Keratinocyte (primary cell): ENCODE data around the gene NAV3. TPM values are rescaled to one million over a fixed set of nuclear protein-coding genes. Genes with fewer than 3 reads are reported as not detected.

Experiments
- DNase-seq: peaks from one replicate; pipeline ENCODE4 v3.0.0-alpha.2; 2011; ENCODE audit warnings: low read depth, missing footprints, low spot score
- FAIRE-seq: peaks from 2 replicates; lab custom pipeline; 2011; peaks lifted over from hg19 to GRCh38; lab: Jason Lieb, UNC
- H2AFZ ChIP-seq: 2 replicates; pipeline ENCODE4 v1.6.0; 2012; ENCODE audit warnings: low read length, control low read depth, inconsistent platforms; ENCODE audit not compliant: control insufficient read depth
- H3K27ac ChIP-seq: 2 replicates; pipeline ENCODE4 v1.5.1; 2011; ENCODE audit warnings: low read length; ENCODE audit not compliant: control insufficient read depth, insufficient read depth
- H3K27me3 ChIP-seq: 3 replicates; pipeline ENCODE4 v1.6.0; 2011; ENCODE audit warnings: low read length; ENCODE audit not compliant: control insufficient read depth, insufficient read depth; ENCODE audit errors: extremely low read depth
- H3K36me3 ChIP-seq, 2 experiments: 2 replicates in 1 of 2; 3 replicates in 1 of 2; pipeline ENCODE4 v1.5.1; 2011; ENCODE audit warnings: low read length in 2 of 2, mild to moderate bottlenecking in 1 of 2; ENCODE audit not compliant: control insufficient read depth in 2 of 2, insufficient read depth in 2 of 2; ENCODE audit errors: extremely low read depth in 1 of 2
- H3K4me1 ChIP-seq: 3 replicates; pipeline ENCODE4 v1.5.1; 2011; ENCODE audit warnings: low read length; ENCODE audit not compliant: control insufficient read depth, insufficient read depth; ENCODE audit errors: extremely low read depth
- H3K4me2 ChIP-seq: 3 replicates; pipeline ENCODE4 v1.6.0; 2011; ENCODE audit warnings: low read depth, low read length; ENCODE audit not compliant: control insufficient read depth, insufficient read depth; ENCODE audit errors: extremely low read depth
- H3K4me3 ChIP-seq, 3 experiments: fragments of 200-600 bp in 1 of 3; sonication (generic) in 1 of 3; 2 replicates in 2 of 3; 3 replicates in 1 of 3; pipeline ENCODE4 v1.5.1; 2011 to 2016; ENCODE audit warnings: low read length in 3 of 3, mild to moderate bottlenecking in 3 of 3, control low read depth in 2 of 3, inconsistent platforms in 1 of 3, low read depth in 1 of 3, mixed read lengths in 1 of 3, mixed run types in 1 of 3, moderate library complexity in 1 of 3; ENCODE audit not compliant: control insufficient read depth in 2 of 3, insufficient read depth in 2 of 3; ENCODE audit errors: extremely low read depth in 1 of 3
- H3K79me2 ChIP-seq: 2 replicates; pipeline ENCODE4 v1.6.0; 2012; ENCODE audit warnings: low read length; ENCODE audit not compliant: control insufficient read depth, insufficient read depth
- H3K9ac ChIP-seq: 3 replicates; pipeline ENCODE4 v1.6.0; 2011; ENCODE audit warnings: low read length; ENCODE audit not compliant: control insufficient read depth, insufficient read depth; ENCODE audit errors: extremely low read depth
- H3K9me1 ChIP-seq: 3 replicates; pipeline ENCODE4 v1.6.0; 2011; ENCODE audit warnings: low read length; ENCODE audit not compliant: control insufficient read depth, insufficient read depth; ENCODE audit errors: extremely low read depth
- H3K9me3 ChIP-seq: 2 replicates; pipeline ENCODE4 v1.5.1; 2012; ENCODE audit warnings: low read depth, low read length; ENCODE audit not compliant: control insufficient read depth
- H4K20me1 ChIP-seq: 3 replicates; pipeline ENCODE4 v1.6.0; 2011; ENCODE audit warnings: low read length; ENCODE audit not compliant: control insufficient read depth, insufficient read depth; ENCODE audit errors: extremely low read depth
- EZH2 ChIP-seq: IDR thresholded peaks from one replicate; pipeline ENCODE4 v1.6.1; 2012; ENCODE audit warnings: inconsistent platforms, mild to moderate bottlenecking, low read length, moderate library complexity
- dilution Hi-C: fragments of 300-500 bp; cut with MboI; formaldehyde crosslinking; loops from one replicate; pipeline ENCODE4 v1.7.0; 2020; ENCODE audit warnings: low sequenced_read_pairs; ENCODE audit not compliant: extremely low pct_ligation_motif_present
- polyA plus RNA-seq, 5 experiments: library from polyadenylated mRNA; depleted of rRNA in 3 of 5; stranded (reverse) in 3 of 5; stranded (forward) in 1 of 5; unstranded in 1 of 5; fragments of >200 nt; gene quantifications; 1 replicate in 1 of 5; 2 replicates in 3 of 5; 3 replicates in 1 of 5; pipeline versions ENCODE4 v1.2.1 to v1.2.3, GENCODE V29; 2011 to 2012; ENCODE audit warnings: missing spikeins in 2 of 5, low read depth in 1 of 5, low replicate concordance in 1 of 5
- TF ChIP-seq, protein P1 (sequence below), 3 experiments: IDR thresholded peaks in 1 of 3; conservative IDR thresholded peaks in 1 of 3; optimal IDR thresholded peaks in 1 of 3; 2 replicates in 2 of 3; 3 replicates in 1 of 3; pipeline versions ENCODE3 to v1.5.1; 2011; ENCODE audit warnings: low read length in 3 of 3, mild to moderate bottlenecking in 3 of 3, moderate library complexity in 2 of 3, control low read depth in 1 of 3, inconsistent platforms in 1 of 3; ENCODE audit not compliant: insufficient read depth in 2 of 3; ENCODE audit errors: extremely low read depth in 1 of 3

The NAV3 gene
- polyA plus RNA-seq, 1 donor (not counting 4 experiments of a cell fraction or from before 2014, with no cell fraction given) = 22.6 TPM

DNA sequence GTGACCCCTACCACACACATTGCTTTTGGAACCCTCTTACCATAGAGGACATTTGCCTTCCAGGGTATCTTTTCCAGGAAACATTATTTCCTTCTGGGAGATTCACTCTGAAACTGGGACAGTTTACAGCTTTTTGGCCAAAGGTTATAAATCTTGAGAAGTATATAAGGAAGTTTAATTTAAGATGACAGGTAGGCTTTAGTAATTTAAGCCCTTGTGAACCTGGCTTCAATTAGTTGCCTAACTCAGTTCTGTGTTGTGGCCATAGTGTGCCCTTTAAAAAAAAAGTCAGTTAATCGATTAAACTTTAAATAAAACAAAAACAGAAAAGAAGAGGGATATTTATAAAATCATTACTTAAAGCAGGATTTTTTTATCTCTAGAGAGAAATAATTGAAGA is 142.9 kb downstream of the NAV3 start:
- TF ChIP-seq, protein P1, sequence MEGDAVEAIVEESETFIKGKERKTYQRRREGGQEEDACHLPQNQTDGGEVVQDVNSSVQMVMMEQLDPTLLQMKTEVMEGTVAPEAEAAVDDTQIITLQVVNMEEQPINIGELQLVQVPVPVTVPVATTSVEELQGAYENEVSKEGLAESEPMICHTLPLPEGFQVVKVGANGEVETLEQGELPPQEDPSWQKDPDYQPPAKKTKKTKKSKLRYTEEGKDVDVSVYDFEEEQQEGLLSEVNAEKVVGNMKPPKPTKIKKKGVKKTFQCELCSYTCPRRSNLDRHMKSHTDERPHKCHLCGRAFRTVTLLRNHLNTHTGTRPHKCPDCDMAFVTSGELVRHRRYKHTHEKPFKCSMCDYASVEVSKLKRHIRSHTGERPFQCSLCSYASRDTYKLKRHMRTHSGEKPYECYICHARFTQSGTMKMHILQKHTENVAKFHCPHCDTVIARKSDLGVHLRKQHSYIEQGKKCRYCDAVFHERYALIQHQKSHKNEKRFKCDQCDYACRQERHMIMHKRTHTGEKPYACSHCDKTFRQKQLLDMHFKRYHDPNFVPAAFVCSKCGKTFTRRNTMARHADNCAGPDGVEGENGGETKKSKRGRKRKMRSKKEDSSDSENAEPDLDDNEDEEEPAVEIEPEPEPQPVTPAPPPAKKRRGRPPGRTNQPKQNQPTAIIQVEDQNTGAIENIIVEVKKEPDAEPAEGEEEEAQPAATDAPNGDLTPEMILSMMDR (optimal IDR thresholded peaks at IDR 0.05 in 1 of 3, IDR thresholded peaks at IDR 0.05 in 1 of 3, conservative IDR thresholded peaks at IDR 0.05 in 1 of 3; ENCODE audit: extremely low read depth in 1 of 3, insufficient read depth in 2 of 3, low read length in 3 of 3) = no peak
- no peak for TF ChIP-seq EZH2
- H3K79me2 ChIP-seq = peaks cover 2% of the 10 kb centered on the region
- dilution Hi-C loops = no loop called here
- H2AFZ ChIP-seq = no peak overlapping the region
- no peaks in the 10 kb centered on the region for H4K20me1 ChIP-seq
- H3K9me3 ChIP-seq = no peaks in the 10 kb centered on the region
- FAIRE-seq (no peak), DNase-seq (no peak)
- H3K27me3 ChIP-seq = no peaks in the 10 kb centered on the region
- no peak overlapping the region for H3K4me2 ChIP-seq
- no peaks in the 10 kb centered on the region for H3K9me1 ChIP-seq
- H3K36me3 ChIP-seq = no peaks in the 10 kb centered on the region
- H3K27ac ChIP-seq = no peak overlapping the region
- H3K4me1 ChIP-seq = no peaks in the 10 kb centered on the region
- H3K9ac ChIP-seq = no peak overlapping the region
- H3K4me3 ChIP-seq = no peak overlapping the region

DNA sequence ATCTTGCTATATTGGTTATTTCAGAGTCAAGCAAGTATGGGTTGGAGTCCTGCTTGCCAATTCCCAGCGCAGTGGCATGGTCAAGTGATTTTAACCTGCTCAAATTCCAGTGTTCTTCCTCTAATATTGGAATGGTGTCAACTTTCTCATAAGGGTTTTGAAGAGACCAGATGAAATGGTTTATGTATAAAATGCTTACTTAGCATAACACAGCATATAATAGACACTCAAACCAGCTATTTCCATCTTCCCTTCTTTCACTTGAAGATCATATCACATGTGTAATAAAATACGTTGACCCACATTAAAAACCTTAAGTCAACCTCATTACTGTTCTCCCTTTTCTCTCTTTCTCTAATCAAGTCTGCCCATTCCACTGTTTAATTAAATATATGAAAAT is 144.0 kb downstream of the NAV3 start:
- no peak for FAIRE-seq
- no peak for DNase-seq
- Histone ChIP-seq H3K27me3 (no peaks in the 10 kb centered on the region), H3K79me2 (peaks cover 2% of the 10 kb centered on the region), H2AFZ (no peak overlapping the region), H4K20me1 (no peaks in the 10 kb centered on the region), H3K9me3 (no peaks in the 10 kb centered on the region), H3K9ac (no peak overlapping the region), H3K4me3 (no peak overlapping the region), H3K27ac (no peak overlapping the region), H3K4me1 (no peaks in the 10 kb centered on the region), H3K9me1 (no peaks in the 10 kb centered on the region), H3K4me2 (no peak overlapping the region), H3K36me3 (peaks cover 0 to 6% of the 10 kb centered on the region in 2 experiments)
- dilution Hi-C loops = no loop called here
- TF ChIP-seq, protein P1 (optimal IDR thresholded peaks at IDR 0.05 in 1 of 3, IDR thresholded peaks at IDR 0.05 in 1 of 3, conservative IDR thresholded peaks at IDR 0.05 in 1 of 3; ENCODE audit: extremely low read depth in 1 of 3, insufficient read depth in 2 of 3, low read length in 3 of 3) = no peak
- TF ChIP-seq EZH2 = no peak
